ENCODE measurements around the gene TOP1.

GRCh38 chr20:41065716-41066115 is 37.1 kb downstream of the TOP1 start:
- no peak for TF ChIP-seq CTCF (IDR thresholded peaks at IDR 0.05)
- no peak for TF ChIP-seq EZH2 (IDR thresholded peaks at IDR 0.05)
- no peak for TF ChIP-seq EZH2phosphoT487 (IDR thresholded peaks at IDR 0.05)

Measured in neural progenitor cell (in vitro differentiated cells).